GM12892 (cell line): ENCODE measurements around the gene DYNLL1.

Experiments used
- DNase-seq: peaks from one replicate; pipeline ENCODE4 v3.0.0; 2011; ENCODE audit not compliant: insufficient read length
- FAIRE-seq: peaks from 2 replicates; lab custom pipeline; 2011; peaks lifted over from hg19 to GRCh38; lab: Jason Lieb, UNC
- POLR2A ChIP-seq: IDR thresholded peaks from 2 replicates; pipeline ENCODE4 v1.6.1; 2011; ENCODE audit warnings: low read depth, low read length, control low read depth
- POLR2AphosphoS5 ChIP-seq: IDR thresholded peaks from 2 replicates; pipeline ENCODE4 v1.6.1; 2011; ENCODE audit warnings: low read depth, low read length, control low read depth
- TAF1 ChIP-seq: IDR thresholded peaks from 2 replicates; pipeline ENCODE4 v1.6.1; 2011; ENCODE audit warnings: low read depth, mild to moderate bottlenecking, control low read depth, low read length, borderline replicate concordance

The DYNLL1 gene

DNA sequence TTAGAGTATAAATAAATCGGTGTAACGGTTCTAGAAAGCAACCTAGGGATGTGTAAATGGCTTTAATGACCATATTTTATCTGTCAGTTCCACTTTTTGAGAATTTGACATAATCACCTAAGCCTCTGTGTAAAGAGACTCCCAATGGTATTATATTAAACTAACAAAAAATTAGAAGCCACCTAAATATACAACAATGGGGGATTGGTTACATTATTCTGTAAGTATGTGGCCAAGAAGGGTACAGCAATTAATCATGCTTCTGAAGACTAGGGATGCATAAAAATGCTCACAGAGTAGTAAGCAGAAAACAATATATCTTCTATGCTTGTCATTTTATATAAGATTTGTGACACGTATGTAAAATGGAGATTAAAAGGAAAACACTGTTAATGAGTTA, 48.8 kb downstream of the DYNLL1 start:
- DNase-seq (no peak), FAIRE-seq (no peak)
- no peak for TF ChIP-seq POLR2AphosphoS5

DNA sequence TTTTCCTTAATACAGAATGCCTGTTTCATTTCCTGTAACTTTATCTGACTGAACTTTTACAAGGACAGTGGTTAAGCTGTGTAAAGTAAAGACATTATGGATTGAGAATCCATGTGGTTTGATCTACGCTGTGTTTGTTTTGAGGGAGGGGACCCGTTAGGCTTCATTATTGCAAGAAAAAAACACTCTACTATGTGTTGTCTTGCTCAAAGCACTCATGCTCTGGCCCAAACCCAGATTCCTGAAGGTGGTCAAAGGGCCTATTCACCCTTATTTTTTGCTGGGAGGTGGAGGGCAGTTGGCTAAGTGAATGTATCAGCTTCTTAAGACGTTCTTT, 50.1 kb downstream of the DYNLL1 start:
- DNase-seq: no peak
- TF ChIP-seq TAF1: no peak
- TF ChIP-seq POLR2A: no peak
- no peak for TF ChIP-seq POLR2AphosphoS5
- no peak for FAIRE-seq
